Measurements from ENCODE around the gene HLA-DOA. TPM values are rescaled to one million over a fixed set of nuclear protein-coding genes. Genes with fewer than 3 reads are reported as not detected.

The HLA-DOA gene
- total and polyA plus RNA-seq, 10 of the 15 experiments (the other 5 are each of a cell fraction or from before 2014, with no cell fraction given): 8.8 to 108 (median 58.3) TPM

DNA sequence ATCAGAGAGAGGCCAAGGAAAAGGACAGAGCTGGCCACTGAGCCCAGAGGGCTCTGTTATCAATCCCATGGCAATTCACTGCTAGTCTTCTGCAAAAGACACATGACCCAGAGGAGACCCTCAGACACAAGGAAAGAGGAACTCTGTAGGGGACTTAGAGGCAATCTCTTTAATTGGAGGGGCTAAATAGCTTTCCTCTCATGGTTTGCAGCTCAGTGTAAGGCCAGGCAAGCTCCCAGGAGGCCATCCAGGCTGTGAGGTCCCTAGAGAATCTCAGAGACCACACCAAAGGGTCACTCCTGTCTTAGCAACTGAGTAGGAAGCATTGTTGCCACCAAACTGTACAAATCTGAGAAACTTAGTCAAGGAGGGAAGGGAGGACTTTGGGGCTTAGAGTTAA lies 10.0 kb upstream of the HLA-DOA start (continued):
- TF ChIP-seq, protein P1, sequence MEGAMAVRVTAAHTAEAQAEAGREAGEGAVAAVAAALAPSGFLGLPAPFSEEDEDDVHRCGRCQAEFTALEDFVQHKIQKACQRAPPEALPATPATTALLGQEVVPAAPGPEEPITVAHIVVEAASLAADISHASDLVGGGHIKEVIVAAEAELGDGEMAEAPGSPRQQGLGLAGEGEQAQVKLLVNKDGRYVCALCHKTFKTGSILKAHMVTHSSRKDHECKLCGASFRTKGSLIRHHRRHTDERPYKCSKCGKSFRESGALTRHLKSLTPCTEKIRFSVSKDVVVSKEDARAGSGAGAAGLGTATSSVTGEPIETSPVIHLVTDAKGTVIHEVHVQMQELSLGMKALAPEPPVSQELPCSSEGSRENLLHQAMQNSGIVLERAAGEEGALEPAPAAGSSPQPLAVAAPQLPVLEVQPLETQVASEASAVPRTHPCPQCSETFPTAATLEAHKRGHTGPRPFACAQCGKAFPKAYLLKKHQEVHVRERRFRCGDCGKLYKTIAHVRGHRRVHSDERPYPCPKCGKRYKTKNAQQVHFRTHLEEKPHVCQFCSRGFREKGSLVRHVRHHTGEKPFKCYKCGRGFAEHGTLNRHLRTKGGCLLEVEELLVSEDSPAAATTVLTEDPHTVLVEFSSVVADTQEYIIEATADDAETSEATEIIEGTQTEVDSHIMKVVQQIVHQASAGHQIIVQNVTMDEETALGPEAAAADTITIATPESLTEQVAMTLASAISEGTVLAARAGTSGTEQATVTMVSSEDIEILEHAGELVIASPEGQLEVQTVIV (IDR thresholded peaks at IDR 0.05; ENCODE audit: borderline replicate concordance, partially characterized antibody): no peak
- TF ChIP-seq SPI1 (IDR thresholded peaks at IDR 0.05; ENCODE audit: borderline replicate concordance, insufficient read depth, low read depth, low read length): peak; percentile 44; the same call in 1 of the 2 replicates
- no peak for TF ChIP-seq ZNF622 (IDR thresholded peaks at IDR 0.05)
- TF ChIP-seq SUZ12 (IDR thresholded peaks at IDR 0.05; ENCODE audit: unreplicated experiment): no peak
- 0 out of 2 replicates have a peak, but pooled peaks have one; percentile 56 for TF ChIP-seq MTA3 (IDR thresholded peaks at IDR 0.05; ENCODE audit: borderline replicate concordance, low read length)
- TF ChIP-seq TAF1 (IDR thresholded peaks at IDR 0.05; ENCODE audit: borderline replicate concordance, low read depth, low read length): 0 out of 2 replicates have a peak, but pooled peaks have one; percentile 23

DNA sequence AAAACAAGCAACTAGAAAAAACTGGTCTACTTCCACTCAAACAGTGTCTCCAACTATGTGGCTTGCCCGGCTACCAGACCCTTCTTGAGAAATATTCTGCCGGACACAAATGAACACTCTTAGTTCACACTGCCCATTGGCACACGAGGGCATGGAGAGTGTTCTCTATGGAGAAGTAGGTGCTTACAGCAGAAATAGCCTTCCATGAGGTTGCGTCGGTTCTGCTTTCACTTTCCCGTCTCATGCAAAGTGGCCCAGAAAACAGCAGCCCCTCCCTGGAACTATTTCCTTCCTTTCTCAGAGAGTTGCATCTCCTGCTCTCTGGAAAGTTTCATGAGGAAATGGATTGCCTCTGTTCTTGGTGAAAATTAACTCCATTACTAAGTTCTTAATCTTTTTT lies 9.5 kb upstream of the HLA-DOA start:
- 20% methylated on average over 6 of the region's 6 CpGs for WGBS (ENCODE audit: insufficient coverage, insufficient replicate concordance, low lambda C conversion rate, missing lambda C conversion rate)
- H3K4me2 ChIP-seq (ENCODE audit: control insufficient read depth, insufficient read depth): peak overlapping the region; percentile 49
- H2AFZ ChIP-seq (ENCODE audit: control insufficient read depth, low read depth, low read length): peak overlapping the region; percentile 13; the same call in 1 of the 2 replicates
- ChIA-PET CTCF (interaction anchor here (0.8 to 12.3 kb wide), 19 partner anchors 9 to 181 kb away, joined by 3 to 281 read pairs (median 4); partner anchors contain the start of genes HLA-DPA1, HLA-DPB1 and TAP2), RAD21 (ENCODE audit: unreplicated experiment) (interaction anchor here (0.6 to 9.7 kb wide), 15 partner anchors 9 to 181 kb away, joined by 3 to 139 read pairs (median 4); partner anchors contain the start of genes HLA-DMA, HLA-DOA, HLA-DPA1 and HLA-DPB1), POLR2A (interaction anchor here (0.6 to 14.8 kb wide), 13 partner anchors 9 to 573 kb away, joined by 3 to 240 read pairs (median 5); partner anchors contain the start of genes HLA-DPA1 and HLA-DPB1), SMC1A (ENCODE audit: uncharacterized antibody, unreplicated experiment) (interaction anchor here (0.8 to 12.9 kb wide), 17 partner anchors 9 to 230 kb away, joined by 3 to 177 read pairs (median 9); partner anchors contain the start of genes HLA-DMA, HLA-DPA1 and HLA-DPB1)
- BruUV-seq (replicated peaks): no TSS peak
- H3K27ac ChIP-seq (ENCODE audit: control insufficient read depth, insufficient read depth): peak overlapping the region; percentile 70
- no peaks in the 10 kb centered on the region for H3K27me3 ChIP-seq (replicated peaks in 1 of 2; ENCODE audit: control insufficient read depth in 2 of 2, insufficient read depth in 2 of 2, low read length in 1 of 2)
- no peak overlapping the region for H3K4me3 ChIP-seq
- H3K36me3 ChIP-seq (ENCODE audit: control insufficient read depth in 2 of 2, insufficient read depth in 2 of 2, low read length in 1 of 2): no peaks in the 10 kb centered on the region
- H3K79me2 ChIP-seq (ENCODE audit: control insufficient read depth, insufficient read depth, low read length): no peaks in the 10 kb centered on the region
- intact Hi-C loops (cut with micrococcal nuclease; ENCODE audit: unreplicated experiment) (no loop called here), in situ Hi-C loops (cut with MboI) (loop anchor here (5.0 kb wide), 1 partner anchor 63 kb away; no protein-coding TSS in a partner anchor)
- ATAC-seq (peak; percentile 86), DNase-seq (ENCODE audit: low read depth, low spot score) (peak; percentile 38), FAIRE-seq (peak; percentile 68)
- no peaks in the 10 kb centered on the region for H4K20me1 ChIP-seq (ENCODE audit: control insufficient read depth, insufficient read depth)
- H3K9me3 ChIP-seq (replicated peaks; ENCODE audit: control insufficient read depth, insufficient read depth, low read length): no peaks in the 10 kb centered on the region
- peak overlapping the region; percentile 7; the same call in 1 of the 2 replicates for H3K9ac ChIP-seq (ENCODE audit: control insufficient read depth, insufficient read depth, low read length)
- H3K4me1 ChIP-seq (ENCODE audit: control insufficient read depth, insufficient read depth, low read length): peaks cover 22% of the 10 kb centered on the region
- TF ChIP-seq, protein P2, sequence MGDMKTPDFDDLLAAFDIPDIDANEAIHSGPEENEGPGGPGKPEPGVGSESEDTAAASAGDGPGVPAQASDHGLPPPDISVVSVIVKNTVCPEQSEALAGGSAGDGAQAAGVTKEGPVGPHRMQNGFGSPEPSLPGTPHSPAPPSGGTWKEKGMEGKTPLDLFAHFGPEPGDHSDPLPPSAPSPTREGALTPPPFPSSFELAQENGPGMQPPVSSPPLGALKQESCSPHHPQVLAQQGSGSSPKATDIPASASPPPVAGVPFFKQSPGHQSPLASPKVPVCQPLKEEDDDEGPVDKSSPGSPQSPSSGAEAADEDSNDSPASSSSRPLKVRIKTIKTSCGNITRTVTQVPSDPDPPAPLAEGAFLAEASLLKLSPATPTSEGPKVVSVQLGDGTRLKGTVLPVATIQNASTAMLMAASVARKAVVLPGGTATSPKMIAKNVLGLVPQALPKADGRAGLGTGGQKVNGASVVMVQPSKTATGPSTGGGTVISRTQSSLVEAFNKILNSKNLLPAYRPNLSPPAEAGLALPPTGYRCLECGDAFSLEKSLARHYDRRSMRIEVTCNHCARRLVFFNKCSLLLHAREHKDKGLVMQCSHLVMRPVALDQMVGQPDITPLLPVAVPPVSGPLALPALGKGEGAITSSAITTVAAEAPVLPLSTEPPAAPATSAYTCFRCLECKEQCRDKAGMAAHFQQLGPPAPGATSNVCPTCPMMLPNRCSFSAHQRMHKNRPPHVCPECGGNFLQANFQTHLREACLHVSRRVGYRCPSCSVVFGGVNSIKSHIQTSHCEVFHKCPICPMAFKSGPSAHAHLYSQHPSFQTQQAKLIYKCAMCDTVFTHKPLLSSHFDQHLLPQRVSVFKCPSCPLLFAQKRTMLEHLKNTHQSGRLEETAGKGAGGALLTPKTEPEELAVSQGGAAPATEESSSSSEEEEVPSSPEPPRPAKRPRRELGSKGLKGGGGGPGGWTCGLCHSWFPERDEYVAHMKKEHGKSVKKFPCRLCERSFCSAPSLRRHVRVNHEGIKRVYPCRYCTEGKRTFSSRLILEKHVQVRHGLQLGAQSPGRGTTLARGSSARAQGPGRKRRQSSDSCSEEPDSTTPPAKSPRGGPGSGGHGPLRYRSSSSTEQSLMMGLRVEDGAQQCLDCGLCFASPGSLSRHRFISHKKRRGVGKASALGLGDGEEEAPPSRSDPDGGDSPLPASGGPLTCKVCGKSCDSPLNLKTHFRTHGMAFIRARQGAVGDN (IDR thresholded peaks at IDR 0.05): peak; percentile 71
- TF ChIP-seq ETV6 (conservative IDR thresholded peaks at IDR 0.05 in 1 of 2, IDR thresholded peaks at IDR 0.05 in 1 of 2; ENCODE audit: borderline replicate concordance in 1 of 2, low read depth in 1 of 2): peak in 1 of 2 experiments; percentile 82; a peak in 2 of 4 replicates
- TF ChIP-seq BHLHE40 (IDR thresholded peaks at IDR 0.05; ENCODE audit: borderline replicate concordance in 1 of 2, low read depth in 2 of 2, low read length in 1 of 2): peak in 1 of 2 experiments; percentile 41; a peak in 1 of 4 replicates
